K562 (cell line): ENCODE data around the gene ESPL1. TPM values are rescaled to one million over a fixed set of nuclear protein-coding genes. Genes with fewer than 3 reads are reported as not detected.

Experiments used
- ATAC-seq: fragments of 200-7000 bp; cut with Tn5 transposase; 3 replicates; pipeline ENCODE4 v1.9.1; 2020; ENCODE audit warnings: moderate library complexity
- BruUV-seq: library from RNA; stranded (reverse); fragments of 400-500 nt; replicated peaks from 2 replicates; lab custom pipeline; 2021; lab: Mats Ljungman, UMichigan
- CTCF ChIA-PET: fragments of 300-600 bp; formaldehyde crosslinking; extraction: SDS; loops from one replicate; lab custom pipeline; 2021; ENCODE audit warnings: low intra/inter-chr PET ratio; lab: Yijun Ruan, JAX
- POLR2A ChIA-PET: fragments of 300-600, 350-650 bp; sonication (Branson Sonifier 250); formaldehyde crosslinking; extraction: SDS; loops from one replicate; lab custom pipeline; 2021; ENCODE audit warnings: antibody characterized with exemption, inconsistent platforms; lab: Yijun Ruan, JAX
- DNase-seq, 4 experiments: peaks; one replicate each; pipeline versions ENCODE4 v3.0.0 to v3.0.0-alpha.2; 2011 to 2018; ENCODE audit warnings: low spot score in 3 of 4, mixed read lengths in 3 of 4; ENCODE audit errors: extremely low read depth in 1 of 4
- FAIRE-seq: peaks from 2 replicates; lab custom pipeline; 2011; peaks lifted over from hg19 to GRCh38; lab: Jason Lieb, UNC
- H2AFZ ChIP-seq: 2 replicates; pipeline ENCODE4 v1.6.0; 2011; ENCODE audit warnings: low read depth, low read length, control low read depth, inconsistent platforms
- H3K27ac ChIP-seq: fragments of 200-600 bp; 3 replicates; pipeline ENCODE4 v1.8.0; 2011; ENCODE audit warnings: low read depth, mild to moderate bottlenecking, control low read depth, inconsistent platforms, low read length, moderate library complexity, mixed read lengths; ENCODE audit errors: extremely low read depth
- H3K27me3 ChIP-seq, 2 experiments: fragments of 300-600 bp in 1 of 2; 2 replicates in 1 of 2; 3 replicates in 1 of 2; pipeline versions ENCODE4 v1.6.0 to v1.8.0; 2011; ENCODE audit warnings: inconsistent platforms in 2 of 2, low read length in 2 of 2, mild to moderate bottlenecking in 1 of 2, mixed read lengths in 1 of 2, moderate library complexity in 1 of 2; ENCODE audit not compliant: control insufficient read depth in 2 of 2, insufficient read depth in 2 of 2
- H3K36me3 ChIP-seq: fragments of 300-600 bp; 3 replicates; pipeline ENCODE4 v1.8.0; 2011; ENCODE audit warnings: mild to moderate bottlenecking, low read length, inconsistent platforms; ENCODE audit not compliant: control insufficient read depth, insufficient read depth
- H3K4me1 ChIP-seq, 2 experiments: fragments of 200-600 bp in 1 of 2; replicated peaks in 1 of 2; 2 replicates in 1 of 2; 3 replicates in 1 of 2; pipeline versions ENCODE4 v1.5.1 to v1.8.0; 2011; ENCODE audit warnings: inconsistent platforms in 2 of 2, low read length in 2 of 2, mild to moderate bottlenecking in 1 of 2, mixed read lengths in 1 of 2, moderate library complexity in 1 of 2; ENCODE audit not compliant: control insufficient read depth in 2 of 2, insufficient read depth in 2 of 2
- H3K4me2 ChIP-seq: 2 replicates; pipeline ENCODE4 v1.6.1; 2011; ENCODE audit warnings: low read length, control low read depth, inconsistent platforms, mixed read lengths; ENCODE audit not compliant: insufficient read depth
- H3K4me3 ChIP-seq: fragments of 200-600 bp; sonication (generic), shearing (Covaris generic); 2 replicates; pipeline ENCODE4 v1.5.1; 2016; ENCODE audit warnings: control low read depth, inconsistent platforms
- H3K79me2 ChIP-seq: fragments of 200-600 bp; 3 replicates; pipeline ENCODE4 v1.8.0; 2011; ENCODE audit warnings: low read length, inconsistent platforms; ENCODE audit not compliant: control insufficient read depth, insufficient read depth
- H3K9ac ChIP-seq, 2 experiments: 2 replicates each; pipeline versions ENCODE4 v1.6.0 to v1.6.1; 2011; ENCODE audit warnings: low read depth in 2 of 2, low read length in 2 of 2, control low read depth in 1 of 2, inconsistent platforms in 1 of 2, mild to moderate bottlenecking in 1 of 2, mixed read lengths in 1 of 2; ENCODE audit not compliant: insufficient read depth in 1 of 2
- H3K9me1 ChIP-seq: one replicate; pipeline ENCODE4 v1.6.0; 2011; ENCODE audit warnings: inconsistent platforms, mild to moderate bottlenecking, low read length, moderate library complexity; ENCODE audit not compliant: control insufficient read depth, insufficient read depth
- H3K9me3 ChIP-seq: replicated peaks from 2 replicates; pipeline ENCODE4 v1.5.1; 2011; ENCODE audit warnings: low read depth, low read length, inconsistent platforms; ENCODE audit not compliant: control insufficient read depth, insufficient read depth
- H4K20me1 ChIP-seq: replicated peaks from 2 replicates; pipeline ENCODE4 v1.6.1; 2011; ENCODE audit warnings: low read length, inconsistent platforms, mixed read lengths; ENCODE audit not compliant: control insufficient read depth, insufficient read depth
- ARID2 ChIP-seq: fragments of 450-650 bp; IDR thresholded peaks from 2 replicates; pipeline ENCODE4 v1.6.1; 2017; ENCODE audit warnings: antibody characterized with exemption, mild to moderate bottlenecking
- CHD4 ChIP-seq: fragments of 200-600 bp; sonication (generic); IDR thresholded peaks from 3 replicates; pipeline ENCODE4 v1.6.1; 2012; ENCODE audit warnings: low read depth, mild to moderate bottlenecking, mixed read lengths, low read length, inconsistent platforms; ENCODE audit not compliant: insufficient read depth, insufficient replicate concordance, poor library complexity, severe bottlenecking
- ELF2 ChIP-seq: fragments of 250-450 bp; sonication (Bioruptor Pico); IDR thresholded peaks from 2 replicates; pipeline ENCODE4 v1.5.0; 2021; ENCODE audit warnings: mild to moderate bottlenecking
- KDM5B ChIP-seq: fragments of 200-600 bp; sonication (generic); IDR thresholded peaks from 2 replicates; pipeline ENCODE4 v1.6.1; 2012; ENCODE audit warnings: low read depth, mild to moderate bottlenecking, moderate library complexity, low read length, control low read depth, inconsistent platforms; ENCODE audit not compliant: insufficient replicate concordance
- LEF1 ChIP-seq: fragments of 450-650 bp; IDR thresholded peaks from 2 replicates; pipeline ENCODE4 v1.6.1; 2016; ENCODE audit warnings: mild to moderate bottlenecking
- MAFF ChIP-seq: IDR thresholded peaks from 2 replicates; pipeline ENCODE4 v1.6.1; 2012; ENCODE audit warnings: low read length, improper control_type of control experiment
- MAFG ChIP-seq: fragments of 450-650 bp; conservative IDR thresholded peaks from 2 replicates; pipeline ENCODE4 v1.6.1; 2016; ENCODE audit warnings: missing genetic modification characterization, missing compliant biosample characterization
- MAFK ChIP-seq: IDR thresholded peaks from 2 replicates; pipeline ENCODE4 v1.6.1; 2011; ENCODE audit warnings: low read length, improper control_type of control experiment
- MTA2 ChIP-seq: fragments of 450-650 bp; IDR thresholded peaks from 2 replicates; pipeline ENCODE4 v1.6.1; 2016; ENCODE audit warnings: low read depth
- PHF20 ChIP-seq: fragments of 450-650 bp; IDR thresholded peaks from 2 replicates; pipeline ENCODE4 v1.6.1; 2018; ENCODE audit not compliant: partially characterized antibody
- RCOR1 ChIP-seq, 2 experiments: IDR thresholded peaks; 2 replicates each; pipeline ENCODE4 v1.6.1; 2012; ENCODE audit warnings: low read depth in 2 of 2, low read length in 2 of 2, borderline replicate concordance in 1 of 2, improper control_type of control experiment in 1 of 2
- SPI1 ChIP-seq: IDR thresholded peaks from 2 replicates; pipeline ENCODE4 v1.6.1; 2011; ENCODE audit warnings: low read depth, low read length, control low read depth, borderline replicate concordance
- TRIM28 ChIP-seq: fragments of 450-650 bp; IDR thresholded peaks from 2 replicates; pipeline ENCODE4 v1.6.1; 2017
- ZNF175 ChIP-seq: fragments of 200-800 bp; sonication (Bioruptor generic); IDR thresholded peaks from 2 replicates; pipeline ENCODE4 v1.6.1; 2016; ENCODE audit warnings: low read depth, mild to moderate bottlenecking, missing genetic modification characterization, missing compliant biosample characterization
- ZNF232 ChIP-seq: sonication (generic); formaldehyde crosslinking; IDR thresholded peaks from 2 replicates; pipeline ENCODE4 v1.8.0; 2022; ENCODE audit warnings: mild to moderate bottlenecking, missing genetic modification reagents
- ZNF316 ChIP-seq: fragments of 450-650 bp; IDR thresholded peaks from 2 replicates; pipeline ENCODE4 v1.6.1; 2016
- ZNF592 ChIP-seq: fragments of 450-650 bp; IDR thresholded peaks from 2 replicates; pipeline ENCODE4 v1.6.1; 2017; ENCODE audit warnings: antibody characterized with exemption, mild to moderate bottlenecking
- WGBS: fragments of 100-300 bp; shearing (Covaris generic); methylation state at CpG from one replicate; pipeline ENCODE4 v1.1.6; 2016; ENCODE audit warnings: low coverage, mixed read lengths; ENCODE audit not compliant: insufficient coverage; ENCODE audit errors: missing lambda C conversion rate; 5-methylcytosine and 5-hydroxymethylcytosine counted together
- in situ Hi-C: fragments of 300-500 bp; cut with MboI; formaldehyde crosslinking; loops from 4 replicates; pipeline ENCODE4 v1.15.0; 2018; ENCODE audit warnings: inconsistent platforms, mixed read lengths
- intact Hi-C: fragments of 100-400 bp; cut with micrococcal nuclease; formaldehyde crosslinking; loops from 2 replicates; pipeline ENCODE4 v1.14.2; 2022
- polyA plus RNA-seq, 8 experiments: library from polyadenylated mRNA; depleted of rRNA in 4 of 8; stranded (reverse) in 5 of 8; unstranded in 3 of 8; fragments of >200 nt; fragmentation: Nextera tagmentation in 2 of 8; fragmentation: Illumina TruSeq in 1 of 8; extraction: Ambion mirVana in 2 of 8; extraction: Trizol in 1 of 8; gene quantifications; 2 replicates each; pipeline versions ENCODE4 v1.2.1 to v1.2.3, GENCODE V29; 2011 to 2014; ENCODE audit warnings: inconsistent platforms in 1 of 8, missing spikeins in 1 of 8
- total RNA-seq, 7 experiments: library from RNA; depleted of rRNA in 6 of 7; stranded (reverse); fragments of >200 nt in 6 of 7; fragmentation: Illumina TruSeq in 2 of 7; extraction: Trizol in 2 of 7; gene quantifications; 2 replicates each; pipeline versions ENCODE4 v1.2.1 to v1.2.3, GENCODE V29; 2011 to 2021; ENCODE audit warnings: low replicate concordance in 1 of 7

The ESPL1 gene
- total and polyA plus RNA-seq, 9 of the 15 experiments (the other 6 are each of a cell fraction or from before 2014, with no cell fraction given) = 1.2 to 55.0 (median 18.7) TPM

DNA sequence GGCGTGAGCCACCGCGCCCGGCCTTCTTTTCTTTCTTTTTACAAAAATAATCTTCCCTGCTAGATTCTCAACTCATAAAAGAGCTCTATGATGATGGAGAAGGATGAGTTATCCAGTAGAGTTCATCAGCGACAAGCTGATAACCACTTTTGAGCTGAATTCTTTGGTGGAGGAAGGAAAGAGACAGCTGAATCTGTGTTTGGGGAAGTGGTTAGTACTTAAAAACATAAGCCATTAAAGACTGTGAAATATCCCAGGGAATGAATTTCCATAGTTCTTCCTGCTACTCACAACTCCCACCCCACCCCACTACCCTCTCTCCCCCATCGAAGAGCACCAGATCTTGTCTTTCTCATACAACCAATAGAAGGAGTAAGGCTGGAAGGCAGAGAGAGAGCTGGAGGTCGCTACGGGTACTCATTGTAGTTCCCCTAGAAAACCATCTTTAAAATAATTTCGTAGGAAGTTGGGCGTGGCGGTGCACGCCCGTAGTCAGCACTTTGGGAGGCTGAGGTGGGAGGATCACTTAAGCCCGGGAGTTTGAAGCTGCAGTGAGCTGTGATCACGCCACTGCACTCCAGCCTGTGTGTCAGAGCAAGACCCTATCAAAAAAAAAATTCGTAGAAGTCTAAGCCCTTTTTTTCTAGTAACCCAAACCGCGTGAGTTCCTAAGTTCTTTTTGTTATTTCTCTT lies 647 bp upstream of the ESPL1 start:
- peak overlapping the region; percentile 95 for H3K4me2 ChIP-seq
- intact Hi-C loops (no loop called here), in situ Hi-C loops (no loop called here)
- H3K9me1 ChIP-seq = no peaks in the 10 kb centered on the region
- no TSS peak for BruUV-seq
- no peaks in the 10 kb centered on the region for H3K27me3 ChIP-seq
- H3K4me1 ChIP-seq = peaks cover 24 to 43% of the 10 kb centered on the region in 2 experiments; a peak in 4 of 5 replicates
- no peaks in the 10 kb centered on the region for H4K20me1 ChIP-seq
- no peak for FAIRE-seq
- H3K9ac ChIP-seq = peak overlapping the region; percentile 80 to 95
- H2AFZ ChIP-seq = peak overlapping the region; percentile 98
- POLR2A ChIA-PET = interaction anchor here (0.6 to 3.8 kb wide), 22 partner anchors 9 to 1244 kb away, joined by 3 to 22 read pairs (median 4); partner anchors contain the start of genes CSAD and MYG1
- H3K9me3 ChIP-seq = no peaks in the 10 kb centered on the region
- peaks cover 32% of the 10 kb centered on the region for H3K79me2 ChIP-seq
- H3K4me3 ChIP-seq = peak overlapping the region; percentile 64
- peak; percentile 26 to 81 (median 33) for DNase-seq
- H3K36me3 ChIP-seq = peaks cover 33% of the 10 kb centered on the region; the same call in 2 of the 3 replicates
- peak overlapping the region; percentile 79 for H3K27ac ChIP-seq
- ATAC-seq = peak; percentile 77
- CTCF ChIA-PET = interaction anchor here (1.0 to 1.3 kb wide), 4 partner anchors 51 to 56 kb away, joined by 3 to 5 read pairs (median 4); no protein-coding TSS in a partner anchor
- 5% methylated on average over 14 of the region's 18 CpGs for WGBS
- TF ChIP-seq RCOR1 (IDR thresholded peaks at IDR 0.05; ENCODE audit: borderline replicate concordance in 1 of 2, low read depth in 2 of 2, low read length in 2 of 2) = 0 out of 4 replicates have a peak, but pooled peaks of 1 of the 2 experiments have one; percentile 18
- TF ChIP-seq ZNF592 = no peak
- peak; percentile 38; the same call in 1 of the 2 replicates for TF ChIP-seq MTA2
- 0 out of 2 replicates have a peak, but pooled peaks have one; percentile 19 for TF ChIP-seq ELF2 (CRISPR knock-in tag)
- peak; percentile 33 for TF ChIP-seq LEF1
- TF ChIP-seq KDM5B = peak; percentile 25
- TF ChIP-seq CHD4 = peak; percentile 30
- TF ChIP-seq MAFG (tag) = 0 out of 2 replicates have a peak, but pooled peaks have one; percentile 15
- TF ChIP-seq MAFK = peak; percentile 20; the same call in 1 of the 2 replicates
- TF ChIP-seq PHF20 = no peak
- TF ChIP-seq SPI1 = peak; percentile 79
- no peak for TF ChIP-seq ARID2
- peak; percentile 61; the same call in 1 of the 2 replicates for TF ChIP-seq ZNF316
- 0 out of 2 replicates have a peak, but pooled peaks have one; percentile 38 for TF ChIP-seq ZNF175 (CRISPR knock-in tag)
- TF ChIP-seq TRIM28 = peak; percentile 40; the same call in 1 of the 2 replicates
- no peak for TF ChIP-seq ZNF232 (CRISPR knock-in tag)
- peak; percentile 33 for TF ChIP-seq MAFF
